HG02973 (cell line): ENCODE results near the gene UBE2M.
"Not testable (repeated sequence)": the region's sequence is repeated elsewhere in the genome, so short reads cannot be mapped to it uniquely, and the experiment has no call there.

Experiments used
- ATAC-seq: cut with Tn5 transposase; IDR thresholded peaks from one replicate; pipeline ENCODE4 v1.9.1; 2021; ENCODE audit warnings: moderate library complexity; ENCODE audit not compliant: unreplicated experiment

The UBE2M gene

GRCh38 chr19:58558066-58558622 is at the start of gene UBE2M:
Gene UBE2M (minus strand): TSS chr19:58558611. CDS start chr19:58558381, 230 bp downstream.
- peak; percentile 2 for ATAC-seq

GRCh38 chr19:58607213-58607612 is 48.8 kb upstream of the UBE2M start:
- not testable (repeated sequence) for ATAC-seq

- ATAC-seq: not testable (repeated sequence)
Observed at GRCh38 chr19:58606251-58606896, 48.0 kb upstream of the UBE2M start.

- ATAC-seq: no peak
Observed at GRCh38 chr19:58586133-58586765, 27.8 kb upstream of the UBE2M start.

- ATAC-seq: no peak
Observed at GRCh38 chr19:58585442-58586132, 27.2 kb upstream of the UBE2M start.

- ATAC-seq: no peak
Observed at GRCh38 chr19:58584498-58585441, 26.4 kb upstream of the UBE2M start.

- no peak for ATAC-seq
Observed at GRCh38 chr19:58582985-58583384, 24.6 kb upstream of the UBE2M start.

GRCh38 chr19:58581227-58582141 is 23.1 kb upstream of the UBE2M start:
- peak; percentile 74 for ATAC-seq

GRCh38 chr19:58579473-58580142 is 21.2 kb upstream of the UBE2M start:
- no peak for ATAC-seq

- no peak for ATAC-seq
Observed at GRCh38 chr19:58578012-58578925, 19.9 kb upstream of the UBE2M start.

GRCh38 chr19:58577581-58577980 is 19.2 kb upstream of the UBE2M start:
- not testable (repeated sequence) for ATAC-seq

GRCh38 chr19:58575183-58576041 is 17.0 kb upstream of the UBE2M start:
- peak; percentile 38 for ATAC-seq

GRCh38 chr19:58573658-58574164 is 15.3 kb upstream of the UBE2M start:
- ATAC-seq: no peak

GRCh38 chr19:58572818-58573657 is 14.6 kb upstream of the UBE2M start, which contains the start of gene MZF1:
Gene MZF1 (minus strand): TSS chr19:58573335. CDS start chr19:58571389, 1,946 bp downstream.
- peak; percentile 46 for ATAC-seq

GRCh38 chr19:58572026-58572817 is 13.8 kb upstream of the UBE2M start:
- no peak for ATAC-seq
